Activated CD8-positive, alpha-beta memory T cell treated with anti-CD3 and anti-CD28 coated beads, Interleukin-2, amount 10 ng/mL, durations not matched to agents 7 days and 5 days (primary cell): ENCODE results near the gene B3GNT5. TPM values are rescaled to one million over a fixed set of nuclear protein-coding genes. Genes with fewer than 3 reads are reported as not detected.

Experiments used
- ATAC-seq: fragments of 150-1000 bp; cut with Tn5 transposase; one replicate; pipeline ENCODE4 v1.10.0; 2021; ENCODE audit warnings: moderate library complexity
- CTCF ChIA-PET: fragments of 350-600 bp; sonication (Branson Sonifier 250); formaldehyde crosslinking; loops from one replicate; lab custom pipeline; 2021; ENCODE audit warnings: antibody characterized with exemption; lab: Charles Lee
- DNase-seq: peaks from one replicate; pipeline ENCODE4 v3.0.0-alpha.2; 2020
- H3K27ac Mint-ChIP-seq: one replicate; pipeline ENCODE4 v1.8.0; 2021; ENCODE audit warnings: mild to moderate bottlenecking, mixed read lengths
- H3K27me3 Mint-ChIP-seq: one replicate; pipeline ENCODE4 v1.8.0; 2021; ENCODE audit warnings: mixed read lengths
- H3K36me3 Mint-ChIP-seq: one replicate; pipeline ENCODE4 v1.8.0; 2021; ENCODE audit warnings: mild to moderate bottlenecking, mixed read lengths
- H3K4me1 Mint-ChIP-seq: one replicate; pipeline ENCODE4 v1.8.0; 2021; ENCODE audit warnings: mixed read lengths
- H3K4me3 Mint-ChIP-seq: one replicate; pipeline ENCODE4 v1.8.0; 2021; ENCODE audit warnings: mild to moderate bottlenecking, moderate library complexity, mixed read lengths
- H3K9me3 Mint-ChIP-seq: one replicate; pipeline ENCODE4 v1.8.0; 2022; ENCODE audit warnings: low read depth, mixed read lengths
- total RNA-seq, 2 experiments: library from RNA; stranded (reverse); gene quantifications; one replicate each; pipeline ENCODE4 v1.2.3, GENCODE V29; 2021

The B3GNT5 gene
- total RNA-seq, 2 experiments from 2014 or later = 0.26 to 1.3 TPM

DNA sequence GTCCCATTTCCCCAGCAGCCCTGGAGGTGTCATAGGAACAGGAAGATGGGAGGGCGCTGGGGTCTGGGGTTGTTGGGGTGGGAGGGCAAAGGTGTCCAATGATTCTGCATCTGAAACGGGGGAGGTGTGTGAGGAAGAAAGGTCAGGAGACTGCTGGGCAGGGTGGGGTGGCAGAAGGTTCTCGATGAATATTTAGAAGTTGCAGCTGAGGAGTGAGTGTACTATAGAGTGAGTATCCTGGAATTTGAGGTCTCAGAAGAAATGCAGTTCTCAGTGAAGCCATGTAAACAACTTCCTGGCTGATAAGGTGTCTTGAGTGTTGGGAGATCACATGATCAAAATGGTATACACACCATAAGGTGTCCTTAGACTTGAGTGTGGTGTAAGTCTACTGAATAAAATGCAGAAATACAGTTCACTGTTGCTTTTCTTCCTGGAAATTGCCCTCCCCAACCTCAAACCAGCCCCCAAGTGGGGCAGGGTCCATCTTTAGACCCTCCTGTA, 9.9 kb downstream of the B3GNT5 start:
- H3K9me3 Mint-ChIP-seq = no peaks in the 10 kb centered on the region
- H3K4me3 Mint-ChIP-seq = no peak overlapping the region
- CTCF ChIA-PET = no interaction called here
- peaks cover 4% of the 10 kb centered on the region for H3K27me3 Mint-ChIP-seq
- H3K36me3 Mint-ChIP-seq = no peaks in the 10 kb centered on the region
- peaks cover 6% of the 10 kb centered on the region for H3K4me1 Mint-ChIP-seq
- H3K27ac Mint-ChIP-seq = no peak overlapping the region
- DNase-seq = no peak
- no peak for ATAC-seq

GRCh38 chr3:183264268-183264667, 11.2 kb downstream of the B3GNT5 start:
- DNase-seq (no peak), ATAC-seq (no peak)
- CTCF ChIA-PET = interaction anchor here (2.1 kb wide), 1 partner anchor 21 kb away, joined by 8 read pairs; no protein-coding TSS in a partner anchor
- peaks cover 6% of the 10 kb centered on the region for H3K4me1 Mint-ChIP-seq
- H3K4me3 Mint-ChIP-seq = no peak overlapping the region
- no peaks in the 10 kb centered on the region for H3K36me3 Mint-ChIP-seq
- H3K9me3 Mint-ChIP-seq = no peaks in the 10 kb centered on the region
- no peaks in the 10 kb centered on the region for H3K27me3 Mint-ChIP-seq
- H3K27ac Mint-ChIP-seq = no peak overlapping the region

DNA sequence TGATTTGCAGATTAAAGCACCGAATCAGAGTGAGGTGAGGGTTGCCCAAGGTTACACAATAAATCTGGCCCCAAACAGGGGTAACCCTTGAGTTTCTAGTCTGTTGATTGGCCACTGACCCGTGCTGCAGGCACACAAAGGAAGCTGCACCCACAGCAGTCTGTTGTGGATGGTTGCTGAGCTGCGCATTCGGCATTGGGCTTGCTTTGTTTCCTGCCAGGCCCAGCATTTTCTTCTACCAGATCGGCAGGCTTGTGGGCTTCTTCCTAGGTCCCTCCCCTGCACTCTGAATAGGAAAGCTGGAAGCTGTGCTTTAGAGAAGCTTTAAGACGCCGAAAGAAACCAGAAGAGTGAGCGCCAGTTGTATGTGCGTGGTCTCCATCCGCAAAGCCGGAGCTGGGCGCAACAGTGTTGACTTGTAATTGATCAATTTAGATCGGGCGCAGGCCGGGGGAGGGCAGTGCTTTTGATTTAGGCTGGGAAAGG, 12.1 kb downstream of the B3GNT5 start:
- ATAC-seq (no peak), DNase-seq (no peak)
- Mint-ChIP-seq H3K27ac (no peak overlapping the region), H3K36me3 (no peaks in the 10 kb centered on the region), H3K4me1 (peaks cover 6% of the 10 kb centered on the region), H3K4me3 (no peak overlapping the region), H3K9me3 (no peaks in the 10 kb centered on the region), H3K27me3 (no peaks in the 10 kb centered on the region)
- CTCF ChIA-PET = interaction anchor here (0.5 to 2.1 kb wide), 3 partner anchors 12 to 27 kb away, joined by 3 to 8 read pairs (median 4); partner anchors contain the start of gene B3GNT5

DNA sequence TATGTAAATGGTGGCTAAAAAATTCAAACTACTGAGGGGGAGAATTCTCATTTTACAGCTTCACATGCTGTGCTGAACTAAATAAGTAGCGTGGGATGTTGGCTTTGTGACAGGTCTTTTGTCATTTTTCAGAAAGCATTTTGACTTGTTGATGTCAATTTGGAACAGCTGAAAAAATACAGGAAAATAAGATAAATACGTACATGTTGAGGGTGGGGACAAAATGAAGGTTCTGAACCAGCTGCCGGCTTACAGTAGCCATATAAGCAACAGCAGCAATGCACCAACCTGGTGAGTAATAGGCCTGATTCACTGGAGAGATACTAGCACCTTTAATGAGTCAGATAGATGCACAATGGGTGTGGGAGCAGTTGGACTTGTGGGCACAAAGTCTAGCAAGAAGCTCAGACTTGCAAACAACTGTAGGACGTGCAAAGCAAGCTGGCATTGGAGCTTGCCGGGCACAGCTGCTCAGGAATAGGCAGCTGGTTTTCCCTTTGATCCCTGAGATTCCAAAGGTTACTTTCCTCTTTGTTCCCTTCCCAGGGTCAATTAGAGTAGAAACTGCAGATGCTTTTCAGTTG, 12.9 kb downstream of the B3GNT5 start:
- Mint-ChIP-seq H3K4me3 (no peak overlapping the region), H3K27ac (no peak overlapping the region), H3K36me3 (no peaks in the 10 kb centered on the region), H3K9me3 (no peaks in the 10 kb centered on the region), H3K4me1 (peaks cover 6% of the 10 kb centered on the region), H3K27me3 (no peaks in the 10 kb centered on the region)
- ATAC-seq (peak; percentile 71), DNase-seq (peak; percentile 46)
- CTCF ChIA-PET = interaction anchor here (0.5 to 2.1 kb wide), 4 partner anchors 11 to 26 kb away, joined by 3 to 8 read pairs (median 4); partner anchors contain the start of gene B3GNT5

DNA sequence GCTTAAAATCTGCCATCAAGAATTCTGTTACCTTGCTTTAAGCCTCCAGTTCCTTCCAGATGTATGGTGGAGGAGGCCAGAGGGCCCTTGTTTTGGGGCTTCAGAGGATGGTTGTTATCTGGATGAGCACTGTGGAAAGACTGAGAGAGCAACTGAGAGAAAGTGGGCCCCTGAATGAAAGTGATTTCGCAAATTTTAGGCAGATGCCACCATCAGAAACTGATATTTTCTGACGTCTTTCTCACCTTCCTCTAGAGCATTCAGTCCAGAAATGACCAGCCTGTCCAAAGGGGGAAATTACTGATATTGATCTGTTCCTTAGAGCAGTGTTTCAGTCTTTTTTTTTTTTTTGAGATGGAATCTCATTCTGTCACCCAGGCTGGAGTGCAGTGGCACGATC, 13.4 kb downstream of the B3GNT5 start:
- CTCF ChIA-PET = interaction anchor here (1.1 to 2.1 kb wide), 3 partner anchors 11 to 19 kb away, joined by 3 to 8 read pairs (median 4); partner anchors contain the start of gene B3GNT5
- Mint-ChIP-seq H3K4me3 (no peak overlapping the region), H3K4me1 (peaks cover 6% of the 10 kb centered on the region), H3K9me3 (no peaks in the 10 kb centered on the region), H3K27ac (no peak overlapping the region), H3K36me3 (no peaks in the 10 kb centered on the region), H3K27me3 (no peaks in the 10 kb centered on the region)
- DNase-seq = no peak
- ATAC-seq = no peak

DNA sequence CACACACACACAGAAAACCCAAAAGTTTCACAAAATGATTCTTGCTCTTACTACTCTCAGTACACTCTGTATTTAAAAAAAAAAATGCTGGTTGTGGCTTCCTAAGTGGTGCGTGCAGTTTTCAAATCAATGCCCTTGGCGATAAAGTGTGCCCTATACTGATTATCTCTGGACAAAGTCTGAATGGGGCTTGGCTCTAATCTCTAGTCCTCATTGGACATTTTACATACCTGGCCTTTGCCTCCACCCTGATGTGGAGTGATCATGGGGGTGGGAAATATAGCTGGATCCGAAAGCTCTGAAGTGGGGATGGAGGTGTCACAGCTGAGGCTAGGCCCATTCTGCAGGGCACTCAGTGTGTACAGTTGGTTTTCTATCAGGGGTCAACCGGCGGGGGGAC, 14.1 kb downstream of the B3GNT5 start:
- Mint-ChIP-seq H3K27me3 (no peaks in the 10 kb centered on the region), H3K4me3 (no peak overlapping the region), H3K36me3 (no peaks in the 10 kb centered on the region), H3K27ac (no peak overlapping the region), H3K4me1 (peaks cover 6% of the 10 kb centered on the region), H3K9me3 (no peaks in the 10 kb centered on the region)
- no peak for DNase-seq
- ATAC-seq = no peak
- CTCF ChIA-PET = no interaction called here

- no peak for ATAC-seq
- no peak overlapping the region for H3K27ac Mint-ChIP-seq
Observed at GRCh38 chr3:183268366-183268765, 15.3 kb downstream of the B3GNT5 start.

GRCh38 chr3:183269345-183269744, 16.3 kb downstream of the B3GNT5 start:
- no peak for ATAC-seq
- CTCF ChIA-PET = no interaction called here
- Mint-ChIP-seq H3K27ac (no peak overlapping the region), H3K4me3 (no peak overlapping the region), H3K36me3 (no peaks in the 10 kb centered on the region), H3K9me3 (no peaks in the 10 kb centered on the region), H3K27me3 (no peaks in the 10 kb centered on the region), H3K4me1 (peaks cover 7% of the 10 kb centered on the region)
- no peak for DNase-seq

More at GRCh38 chr3:183268366-183268765, 15.3 kb downstream of the B3GNT5 start:
- Mint-ChIP-seq H3K36me3 (no peaks in the 10 kb centered on the region), H3K9me3 (no peaks in the 10 kb centered on the region), H3K27me3 (no peaks in the 10 kb centered on the region), H3K4me3 (no peak overlapping the region), H3K4me1 (peaks cover 7% of the 10 kb centered on the region)
- CTCF ChIA-PET = no interaction called here
- DNase-seq = no peak

- peaks cover 7% of the 10 kb centered on the region for H3K4me1 Mint-ChIP-seq
- DNase-seq (no peak), ATAC-seq (no peak)
- H3K27ac Mint-ChIP-seq = no peak overlapping the region
- H3K36me3 Mint-ChIP-seq = no peaks in the 10 kb centered on the region
- H3K9me3 Mint-ChIP-seq = no peaks in the 10 kb centered on the region
- H3K27me3 Mint-ChIP-seq = no peaks in the 10 kb centered on the region
- no peak overlapping the region for H3K4me3 Mint-ChIP-seq
- CTCF ChIA-PET = no interaction called here
Observed at GRCh38 chr3:183270344-183270743, 17.3 kb downstream of the B3GNT5 start.

GRCh38 chr3:183272142-183272541, 19.1 kb downstream of the B3GNT5 start:
- CTCF ChIA-PET = no interaction called here
- ATAC-seq = no peak
- Mint-ChIP-seq H3K9me3 (no peaks in the 10 kb centered on the region), H3K4me3 (no peak overlapping the region), H3K27ac (no peak overlapping the region), H3K27me3 (no peaks in the 10 kb centered on the region), H3K36me3 (no peaks in the 10 kb centered on the region), H3K4me1 (peaks cover 2% of the 10 kb centered on the region)
- no peak for DNase-seq

- H3K27ac Mint-ChIP-seq = no peak overlapping the region
- no peaks in the 10 kb centered on the region for H3K9me3 Mint-ChIP-seq
- no peak for ATAC-seq
Observed at GRCh38 chr3:183272791-183273190, 19.7 kb downstream of the B3GNT5 start.

DNA sequence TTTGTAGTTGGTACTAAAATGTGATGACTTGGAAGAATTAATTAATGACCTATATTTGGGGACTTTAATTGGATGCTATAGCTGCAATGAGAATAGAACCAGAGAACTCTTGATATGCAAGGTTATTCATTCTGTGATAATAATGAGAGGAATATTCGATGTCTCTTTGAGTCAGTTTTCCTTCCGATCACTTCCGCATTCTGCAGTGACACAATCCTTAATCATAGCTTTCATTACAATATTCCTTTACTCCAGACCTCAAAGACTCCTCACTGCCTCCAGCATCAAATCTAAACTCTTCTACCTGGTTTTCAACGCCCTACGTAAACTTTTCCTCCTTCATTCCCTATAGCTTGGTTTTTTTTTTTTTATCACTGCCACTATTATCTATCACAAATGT, 21.6 kb downstream of the B3GNT5 start:
- DNase-seq = no peak
- ATAC-seq = no peak
- H3K4me3 Mint-ChIP-seq = no peak overlapping the region
- no peaks in the 10 kb centered on the region for H3K27me3 Mint-ChIP-seq
- H3K27ac Mint-ChIP-seq = no peak overlapping the region
- H3K9me3 Mint-ChIP-seq = no peaks in the 10 kb centered on the region
- H3K4me1 Mint-ChIP-seq = peaks cover 1% of the 10 kb centered on the region
- CTCF ChIA-PET = no interaction called here
- H3K36me3 Mint-ChIP-seq = no peaks in the 10 kb centered on the region

More at GRCh38 chr3:183272791-183273190, 19.7 kb downstream of the B3GNT5 start:
- CTCF ChIA-PET = no interaction called here
- Mint-ChIP-seq H3K36me3 (no peaks in the 10 kb centered on the region), H3K27me3 (no peaks in the 10 kb centered on the region), H3K4me1 (peaks cover 1% of the 10 kb centered on the region), H3K4me3 (no peak overlapping the region)
- DNase-seq = no peak

DNA sequence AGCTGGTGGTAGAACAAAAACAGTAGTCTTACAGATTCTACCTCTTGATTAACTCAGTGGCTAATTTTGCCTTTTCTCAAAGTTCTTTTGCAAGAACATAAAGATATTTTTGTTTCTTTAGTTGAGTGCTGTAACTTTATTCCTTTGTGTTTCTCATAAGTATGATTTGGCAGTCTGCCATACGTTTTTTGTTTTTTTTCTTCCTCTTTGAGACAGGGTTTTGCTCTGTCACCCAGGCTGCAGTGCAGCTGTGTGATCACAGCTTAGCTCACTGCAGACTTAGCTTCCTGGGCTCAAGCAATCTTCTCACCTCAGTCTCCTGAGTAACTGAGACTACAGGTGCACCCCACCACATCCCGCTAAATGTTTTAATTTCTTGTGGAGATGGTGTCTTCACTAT, 22.4 kb downstream of the B3GNT5 start:
- Mint-ChIP-seq H3K4me1 (peaks cover 1% of the 10 kb centered on the region), H3K4me3 (no peak overlapping the region), H3K27me3 (no peaks in the 10 kb centered on the region), H3K9me3 (no peaks in the 10 kb centered on the region), H3K36me3 (no peaks in the 10 kb centered on the region), H3K27ac (no peak overlapping the region)
- CTCF ChIA-PET = no interaction called here
- ATAC-seq = no peak
- no peak for DNase-seq

DNA sequence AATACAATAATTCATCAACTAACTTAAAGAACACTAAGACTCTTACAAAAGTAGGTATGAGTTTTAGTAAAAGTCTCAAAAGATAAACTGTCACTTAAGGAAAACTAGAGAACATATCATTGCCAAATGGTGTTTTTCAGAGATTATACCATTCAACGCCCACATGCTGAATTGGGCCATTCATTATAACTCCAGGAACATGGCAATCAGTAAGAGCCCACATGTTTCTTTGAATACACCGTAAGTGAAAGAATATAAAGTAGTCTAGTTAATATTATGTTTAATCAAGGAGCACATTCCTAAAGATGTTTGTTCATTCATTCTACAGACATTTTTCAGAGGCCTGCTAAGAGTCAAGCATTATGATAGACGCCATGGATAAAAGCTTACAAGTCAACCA, 22.9 kb downstream of the B3GNT5 start:
- Mint-ChIP-seq H3K4me1 (peaks cover 1% of the 10 kb centered on the region), H3K9me3 (no peaks in the 10 kb centered on the region), H3K36me3 (no peaks in the 10 kb centered on the region), H3K4me3 (no peak overlapping the region), H3K27me3 (no peaks in the 10 kb centered on the region), H3K27ac (no peak overlapping the region)
- ATAC-seq (no peak), DNase-seq (no peak)
- CTCF ChIA-PET = no interaction called here
